Measurements from ENCODE around the gene LRRC55. TPM values are rescaled to one million over a fixed set of nuclear protein-coding genes. Genes with fewer than 3 reads are reported as not detected.

LRRC55 gene
- total RNA-seq, 1 donor from 2014 or later: not detected

DNA sequence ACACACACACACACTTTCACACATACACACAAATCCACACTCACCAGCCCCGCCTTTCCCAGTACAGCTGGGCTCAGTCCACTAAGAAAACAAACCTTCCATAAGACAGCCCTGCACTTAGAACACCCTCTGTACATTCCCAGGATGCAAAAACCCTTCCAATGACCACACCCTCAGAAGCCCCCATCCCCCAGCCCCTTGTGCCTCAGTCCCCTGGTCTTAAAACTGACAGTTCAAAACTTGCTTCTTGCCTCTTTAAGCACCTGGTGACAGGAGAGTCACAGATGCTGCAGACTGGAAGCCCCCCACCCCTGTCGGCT, 32.3 kb downstream of the LRRC55 start:
- H3K36me3 Mint-ChIP-seq (ENCODE audit: unreplicated experiment): no peaks in the 10 kb centered on the region
- H3K4me1 Mint-ChIP-seq (ENCODE audit: unreplicated experiment): no peaks in the 10 kb centered on the region
- TF ChIP-seq, protein P1, sequence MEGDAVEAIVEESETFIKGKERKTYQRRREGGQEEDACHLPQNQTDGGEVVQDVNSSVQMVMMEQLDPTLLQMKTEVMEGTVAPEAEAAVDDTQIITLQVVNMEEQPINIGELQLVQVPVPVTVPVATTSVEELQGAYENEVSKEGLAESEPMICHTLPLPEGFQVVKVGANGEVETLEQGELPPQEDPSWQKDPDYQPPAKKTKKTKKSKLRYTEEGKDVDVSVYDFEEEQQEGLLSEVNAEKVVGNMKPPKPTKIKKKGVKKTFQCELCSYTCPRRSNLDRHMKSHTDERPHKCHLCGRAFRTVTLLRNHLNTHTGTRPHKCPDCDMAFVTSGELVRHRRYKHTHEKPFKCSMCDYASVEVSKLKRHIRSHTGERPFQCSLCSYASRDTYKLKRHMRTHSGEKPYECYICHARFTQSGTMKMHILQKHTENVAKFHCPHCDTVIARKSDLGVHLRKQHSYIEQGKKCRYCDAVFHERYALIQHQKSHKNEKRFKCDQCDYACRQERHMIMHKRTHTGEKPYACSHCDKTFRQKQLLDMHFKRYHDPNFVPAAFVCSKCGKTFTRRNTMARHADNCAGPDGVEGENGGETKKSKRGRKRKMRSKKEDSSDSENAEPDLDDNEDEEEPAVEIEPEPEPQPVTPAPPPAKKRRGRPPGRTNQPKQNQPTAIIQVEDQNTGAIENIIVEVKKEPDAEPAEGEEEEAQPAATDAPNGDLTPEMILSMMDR (IDR thresholded peaks at IDR 0.05): no peak

DNA sequence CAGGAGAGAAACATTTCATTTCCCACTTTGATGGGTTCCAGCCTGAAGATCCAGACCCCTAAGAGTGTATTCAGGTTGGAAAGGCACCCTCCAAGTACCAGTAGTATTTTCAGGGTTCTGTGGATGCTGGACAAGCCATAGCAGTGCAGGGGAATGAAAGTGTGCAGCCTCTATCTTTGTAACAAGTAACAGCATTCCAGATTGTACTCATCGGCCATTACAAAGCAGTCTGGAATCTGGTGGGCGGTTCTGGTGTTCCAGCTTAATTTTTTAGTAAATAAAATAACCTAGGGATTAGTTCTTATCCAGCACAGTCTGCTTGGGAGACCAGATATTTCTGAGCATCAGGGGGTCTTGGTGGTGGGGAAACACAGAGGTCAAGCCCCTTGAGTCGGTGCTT, 32.7 kb downstream of the LRRC55 start:
- Mint-ChIP-seq H3K27me3 (ENCODE audit: unreplicated experiment) (peaks cover 2% of the 10 kb centered on the region), H3K4me3 (ENCODE audit: unreplicated experiment) (no peak overlapping the region), H3K36me3 (ENCODE audit: unreplicated experiment) (no peaks in the 10 kb centered on the region), H3K9me3 (ENCODE audit: unreplicated experiment) (no peaks in the 10 kb centered on the region), H3K27ac (ENCODE audit: unreplicated experiment) (no peak overlapping the region), H3K4me1 (ENCODE audit: unreplicated experiment) (no peaks in the 10 kb centered on the region)
- TF ChIP-seq, protein P1 (IDR thresholded peaks at IDR 0.05): no peak
- DNase-seq (ENCODE audit: extremely low spot score, unreplicated experiment): no peak

More for the DNA sequence above, 32.3 kb downstream of the LRRC55 start:
- Mint-ChIP-seq H3K9me3 (ENCODE audit: unreplicated experiment) (no peaks in the 10 kb centered on the region), H3K27ac (ENCODE audit: unreplicated experiment) (no peak overlapping the region), H3K27me3 (ENCODE audit: unreplicated experiment) (peaks cover 4% of the 10 kb centered on the region), H3K4me3 (ENCODE audit: unreplicated experiment) (no peak overlapping the region)
- no peak for DNase-seq (ENCODE audit: extremely low spot score, unreplicated experiment)

DNA sequence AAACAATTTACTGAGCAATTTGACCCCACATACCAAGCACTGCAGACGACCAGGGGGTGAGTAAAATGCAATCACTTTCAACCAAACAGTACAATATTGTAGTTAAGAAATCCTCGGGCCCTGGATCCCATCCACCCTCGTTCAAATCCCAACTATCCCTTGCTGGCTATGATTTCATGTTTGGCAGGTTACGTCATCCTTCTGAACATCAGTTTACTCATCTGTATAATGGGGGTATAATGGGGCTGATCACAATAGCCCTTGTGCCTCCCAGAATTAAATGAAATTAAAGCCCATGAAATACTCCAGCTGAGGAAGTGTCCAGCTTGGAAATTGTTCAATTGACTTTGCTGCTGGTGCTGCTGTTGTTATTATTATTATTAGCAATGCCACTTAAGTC, 34.7 kb downstream of the LRRC55 start:
- no peaks in the 10 kb centered on the region for H3K36me3 Mint-ChIP-seq (ENCODE audit: unreplicated experiment)
- H3K4me3 Mint-ChIP-seq (ENCODE audit: unreplicated experiment): no peak overlapping the region
- H3K4me1 Mint-ChIP-seq (ENCODE audit: unreplicated experiment): no peaks in the 10 kb centered on the region
- no peaks in the 10 kb centered on the region for H3K9me3 Mint-ChIP-seq (ENCODE audit: unreplicated experiment)
- no peak for DNase-seq (ENCODE audit: extremely low spot score, unreplicated experiment)
- peaks cover under 1% of the 10 kb centered on the region for H3K27me3 Mint-ChIP-seq (ENCODE audit: unreplicated experiment)
- TF ChIP-seq, protein P1 (IDR thresholded peaks at IDR 0.05): no peak
- H3K27ac Mint-ChIP-seq (ENCODE audit: unreplicated experiment): no peak overlapping the region

DNA sequence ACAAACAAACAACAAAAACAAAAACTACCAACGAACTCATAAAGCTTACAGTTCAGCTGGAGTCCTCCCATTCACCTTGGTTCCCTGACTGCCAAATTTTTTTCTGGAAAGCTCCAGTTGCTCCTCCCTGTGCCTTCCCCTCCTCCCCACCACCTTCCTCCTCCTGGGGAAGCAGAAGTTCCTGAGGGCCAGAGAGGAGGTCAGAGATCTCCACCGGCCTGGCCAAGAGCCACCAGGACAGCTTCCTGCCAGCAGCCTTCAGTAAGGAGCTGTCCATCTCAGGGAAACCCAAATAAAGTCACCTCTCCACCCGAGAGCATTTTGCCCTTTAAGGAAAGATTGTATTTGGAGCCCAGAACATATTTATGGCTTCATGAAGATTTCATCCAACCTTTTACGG, 35.3 kb downstream of the LRRC55 start:
- Mint-ChIP-seq H3K27me3 (ENCODE audit: unreplicated experiment) (no peaks in the 10 kb centered on the region), H3K4me1 (ENCODE audit: unreplicated experiment) (no peaks in the 10 kb centered on the region), H3K27ac (ENCODE audit: unreplicated experiment) (no peak overlapping the region), H3K4me3 (ENCODE audit: unreplicated experiment) (no peak overlapping the region), H3K36me3 (ENCODE audit: unreplicated experiment) (no peaks in the 10 kb centered on the region), H3K9me3 (ENCODE audit: unreplicated experiment) (no peaks in the 10 kb centered on the region)
- DNase-seq (ENCODE audit: extremely low spot score, unreplicated experiment): no peak
- TF ChIP-seq, protein P1 (IDR thresholded peaks at IDR 0.05): no peak

DNA sequence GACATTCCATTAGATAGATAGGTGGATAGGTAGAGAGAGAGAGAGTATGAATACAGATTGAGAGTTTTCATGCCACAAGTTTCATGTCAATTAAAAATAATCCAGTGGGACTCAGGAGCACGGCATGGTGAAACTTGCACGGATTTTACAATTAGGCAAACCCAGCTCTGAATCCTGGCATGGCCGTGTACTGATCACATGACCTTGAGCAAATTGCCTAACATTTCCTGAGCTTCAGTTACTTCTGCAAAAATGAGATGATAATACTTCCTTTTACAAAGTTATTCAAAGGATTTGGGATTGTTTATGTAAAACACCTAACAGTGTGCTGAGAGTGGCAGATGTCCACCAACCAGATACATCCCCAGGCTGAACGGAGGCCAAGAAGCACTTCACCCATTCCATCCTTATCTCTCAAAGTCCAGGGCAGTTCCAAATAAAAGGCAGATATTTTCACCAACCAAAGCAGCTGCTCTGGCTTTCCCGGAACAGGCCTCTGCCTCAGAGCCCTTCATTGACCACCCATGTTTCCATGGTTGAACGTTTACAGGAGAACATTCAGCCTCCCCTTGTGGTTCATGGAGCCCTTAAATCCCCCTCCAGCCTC, 37.4 kb downstream of the LRRC55 start:
- H3K9me3 Mint-ChIP-seq (ENCODE audit: unreplicated experiment): no peaks in the 10 kb centered on the region
- no peak overlapping the region for H3K4me3 Mint-ChIP-seq (ENCODE audit: unreplicated experiment)
- H3K27me3 Mint-ChIP-seq (ENCODE audit: unreplicated experiment): no peaks in the 10 kb centered on the region
- H3K4me1 Mint-ChIP-seq (ENCODE audit: unreplicated experiment): no peaks in the 10 kb centered on the region
- no peak overlapping the region for H3K27ac Mint-ChIP-seq (ENCODE audit: unreplicated experiment)
- no peak for DNase-seq (ENCODE audit: extremely low spot score, unreplicated experiment)
- no peaks in the 10 kb centered on the region for H3K36me3 Mint-ChIP-seq (ENCODE audit: unreplicated experiment)
- TF ChIP-seq, protein P1 (IDR thresholded peaks at IDR 0.05): no peak
